HepG2 (cell line): ENCODE measurements around the gene CDK5RAP2. TPM values are rescaled to one million over a fixed set of nuclear protein-coding genes. Genes with fewer than 3 reads are reported as not detected.

ENCODE experiments used
- BORCS8-MEF2B ChIP-seq: sonication (generic); formaldehyde crosslinking; IDR thresholded peaks from 2 replicates; pipeline ENCODE4 v1.8.0; 2022; ENCODE audit warnings: mild to moderate bottlenecking, missing genetic modification reagents
- CCDC6 ChIP-seq: sonication (generic); formaldehyde crosslinking; IDR thresholded peaks from 2 replicates; pipeline ENCODE4 v1.8.1; 2022; ENCODE audit warnings: mild to moderate bottlenecking, missing genetic modification reagents, moderate library complexity
- CEBPG ChIP-seq: IDR thresholded peaks from 2 replicates; pipeline ENCODE4 v1.6.1; 2016
- GATAD1 ChIP-seq: IDR thresholded peaks from 2 replicates; pipeline ENCODE4 v1.6.1; 2016; ENCODE audit warnings: missing genetic modification reagents, missing compliant biosample characterization
- IKZF4 ChIP-seq: sonication (generic); formaldehyde crosslinking; IDR thresholded peaks from 2 replicates; pipeline ENCODE4 v1.5.1; 2020; ENCODE audit warnings: borderline replicate concordance, mild to moderate bottlenecking, low read depth, missing genetic modification reagents; ENCODE audit errors: not compliant biosample characterization
- NKX3-1 ChIP-seq: sonication (generic); formaldehyde crosslinking; IDR thresholded peaks from 2 replicates; pipeline ENCODE4 v1.5.0; 2020; ENCODE audit warnings: missing genetic modification reagents
- PHF21A ChIP-seq: sonication (generic); formaldehyde crosslinking; IDR thresholded peaks from 2 replicates; pipeline ENCODE4 v1.5.0; 2020; ENCODE audit warnings: mild to moderate bottlenecking, missing genetic modification reagents
- RBM39 ChIP-seq: fragments of 200-400 bp; formaldehyde crosslinking; IDR thresholded peaks from one replicate; pipeline ENCODE4 v1.6.1; 2018; ENCODE audit warnings: antibody characterized with exemption, mild to moderate bottlenecking, low read depth, low read length; ENCODE audit not compliant: poor library complexity, severe bottlenecking
- SOX5 ChIP-seq: IDR thresholded peaks from 2 replicates; pipeline ENCODE4 v1.6.1; 2016; ENCODE audit warnings: borderline replicate concordance
- U2AF1 ChIP-seq: fragments of 200-400 bp; formaldehyde crosslinking; optimal IDR thresholded peaks from 2 replicates; pipeline ENCODE3; 2017; ENCODE audit warnings: mild to moderate bottlenecking, low read depth, low read length
- ZNF282 ChIP-seq: fragments of 450-650 bp; IDR thresholded peaks from 2 replicates; pipeline ENCODE4 v1.6.1; 2018; ENCODE audit not compliant: partially characterized antibody
- ZNF703 ChIP-seq: sonication (generic); formaldehyde crosslinking; IDR thresholded peaks from 2 replicates; pipeline ENCODE4 v1.5.1; 2020; ENCODE audit warnings: missing genetic modification reagents, mild to moderate bottlenecking, moderate library complexity, borderline replicate concordance
- ZNF839 ChIP-seq: sonication (generic); formaldehyde crosslinking; IDR thresholded peaks from 2 replicates; pipeline ENCODE4 v1.4.0; 2020; ENCODE audit warnings: missing genetic modification reagents, mild to moderate bottlenecking, borderline replicate concordance
- polyA plus RNA-seq, 8 experiments: library from polyadenylated mRNA; depleted of rRNA in 3 of 8; stranded (reverse) in 7 of 8; unstranded in 1 of 8; fragments of >200 nt; fragmentation: Illumina TruSeq in 4 of 8; extraction: Trizol in 4 of 8; gene quantifications; 2 replicates each; pipeline versions ENCODE4 v1.2.1 to v1.2.3, GENCODE V29; 2011 to 2016; ENCODE audit warnings: low read depth in 4 of 8, missing spikeins in 1 of 8, mixed read lengths in 1 of 8; ENCODE audit not compliant: insufficient read depth in 1 of 8
- total RNA-seq, 5 experiments: library from RNA; depleted of rRNA; stranded (reverse); fragments of >200 nt; fragmentation: Illumina TruSeq; extraction: Trizol; gene quantifications; 2 replicates each; pipeline ENCODE4 v1.2.3, GENCODE V29; 2016; ENCODE audit warnings: low read depth in 1 of 5
- TF ChIP-seq, protein P1 (sequence below): sonication (generic); formaldehyde crosslinking; IDR thresholded peaks from 2 replicates; pipeline ENCODE4 v1.5.1; 2020; ENCODE audit warnings: mild to moderate bottlenecking, missing genetic modification reagents
- TF ChIP-seq, protein P2 (sequence below): sonication (generic); formaldehyde crosslinking; IDR thresholded peaks from 2 replicates; pipeline ENCODE4 v1.4.0; 2020; ENCODE audit warnings: missing genetic modification reagents, borderline replicate concordance
- TF ChIP-seq, protein P3 (sequence below): sonication (generic); formaldehyde crosslinking; IDR thresholded peaks from 2 replicates; pipeline ENCODE4 v1.4.0; 2020; ENCODE audit warnings: mild to moderate bottlenecking, missing genetic modification reagents
- TF ChIP-seq, protein P4 (sequence below): sonication (generic); formaldehyde crosslinking; IDR thresholded peaks from 2 replicates; pipeline ENCODE4 v1.5.0; 2020; ENCODE audit warnings: missing genetic modification reagents

CDK5RAP2 gene
- total and polyA plus RNA-seq, 2 of the 13 experiments (the other 11 are each of a cell fraction or from before 2014, with no cell fraction given) = 31.8 to 42.2 TPM

DNA sequence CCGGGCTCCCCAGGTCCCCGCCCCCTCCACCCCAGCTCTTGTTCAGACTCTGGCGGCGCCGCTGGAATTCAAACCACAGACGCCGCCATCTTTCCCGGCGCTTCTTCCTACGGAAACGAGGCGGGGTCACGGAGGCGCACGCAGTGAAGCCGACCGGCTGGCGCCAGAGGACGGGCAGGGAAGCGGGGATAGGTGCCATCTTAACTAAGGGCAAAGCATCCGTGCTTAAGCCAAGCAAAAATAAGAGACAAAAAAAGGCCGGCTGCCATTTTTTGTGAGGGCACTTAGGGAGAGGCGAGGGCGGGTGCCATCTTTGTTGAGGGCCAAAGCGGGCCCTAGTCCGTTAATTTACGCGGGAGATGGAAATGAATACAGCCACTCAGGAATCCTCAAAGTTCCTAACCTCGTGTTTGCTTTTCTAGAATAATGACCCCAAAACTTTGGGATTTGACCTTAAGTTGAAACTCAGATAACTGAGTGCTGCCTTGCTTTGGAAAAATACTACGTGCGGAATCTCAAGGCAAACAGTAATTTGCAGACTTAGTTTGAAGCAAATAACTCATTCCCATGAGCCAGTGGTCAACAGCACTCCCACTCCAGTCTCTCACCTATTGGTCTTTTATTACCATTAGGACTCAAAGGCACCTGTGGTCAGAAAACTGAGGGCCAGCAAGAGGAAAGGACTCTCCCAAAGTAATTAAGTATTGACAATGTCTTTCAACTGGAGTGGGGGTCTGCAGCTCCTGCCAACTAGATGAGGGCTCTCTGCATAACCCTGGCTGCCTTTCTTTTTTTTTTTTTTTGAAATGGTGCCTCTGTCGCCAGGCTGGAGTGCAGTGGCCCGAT is at the start of gene CDK5RAP2 (continued):
- TF ChIP-seq, protein P1, sequence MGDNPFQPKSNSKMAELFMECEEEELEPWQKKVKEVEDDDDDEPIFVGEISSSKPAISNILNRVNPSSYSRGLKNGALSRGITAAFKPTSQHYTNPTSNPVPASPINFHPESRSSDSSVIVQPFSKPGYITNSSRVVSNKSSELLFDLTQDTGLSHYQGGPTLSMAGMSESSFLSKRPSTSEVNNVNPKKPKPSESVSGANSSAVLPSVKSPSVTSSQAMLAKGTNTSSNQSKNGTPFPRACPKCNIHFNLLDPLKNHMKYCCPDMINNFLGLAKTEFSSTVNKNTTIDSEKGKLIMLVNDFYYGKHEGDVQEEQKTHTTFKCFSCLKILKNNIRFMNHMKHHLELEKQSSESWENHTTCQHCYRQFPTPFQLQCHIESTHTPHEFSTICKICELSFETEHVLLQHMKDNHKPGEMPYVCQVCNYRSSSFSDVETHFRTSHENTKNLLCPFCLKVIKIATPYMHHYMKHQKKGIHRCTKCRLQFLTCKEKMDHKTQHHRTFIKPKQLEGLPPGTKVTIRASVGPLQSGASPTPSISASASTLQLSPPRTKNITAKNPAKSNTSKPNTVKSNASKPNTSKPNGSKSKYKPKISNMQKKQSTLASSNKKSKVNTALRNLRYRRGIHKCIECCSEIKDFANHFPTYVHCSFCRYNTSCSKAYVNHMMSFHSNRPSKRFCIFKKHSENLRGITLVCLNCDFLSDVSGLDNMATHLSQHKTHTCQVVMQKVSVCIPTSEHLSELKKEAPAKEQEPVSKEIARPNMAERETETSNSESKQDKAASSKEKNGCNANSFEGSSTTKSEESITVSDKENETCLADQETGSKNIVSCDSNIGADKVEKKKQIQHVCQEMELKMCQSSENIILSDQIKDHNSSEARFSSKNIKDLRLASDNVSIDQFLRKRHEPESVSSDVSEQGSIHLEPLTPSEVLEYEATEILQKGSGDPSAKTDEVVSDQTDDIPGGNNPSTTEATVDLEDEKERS (CRISPR knock-in tag) = no peak
- TF ChIP-seq, protein P2, sequence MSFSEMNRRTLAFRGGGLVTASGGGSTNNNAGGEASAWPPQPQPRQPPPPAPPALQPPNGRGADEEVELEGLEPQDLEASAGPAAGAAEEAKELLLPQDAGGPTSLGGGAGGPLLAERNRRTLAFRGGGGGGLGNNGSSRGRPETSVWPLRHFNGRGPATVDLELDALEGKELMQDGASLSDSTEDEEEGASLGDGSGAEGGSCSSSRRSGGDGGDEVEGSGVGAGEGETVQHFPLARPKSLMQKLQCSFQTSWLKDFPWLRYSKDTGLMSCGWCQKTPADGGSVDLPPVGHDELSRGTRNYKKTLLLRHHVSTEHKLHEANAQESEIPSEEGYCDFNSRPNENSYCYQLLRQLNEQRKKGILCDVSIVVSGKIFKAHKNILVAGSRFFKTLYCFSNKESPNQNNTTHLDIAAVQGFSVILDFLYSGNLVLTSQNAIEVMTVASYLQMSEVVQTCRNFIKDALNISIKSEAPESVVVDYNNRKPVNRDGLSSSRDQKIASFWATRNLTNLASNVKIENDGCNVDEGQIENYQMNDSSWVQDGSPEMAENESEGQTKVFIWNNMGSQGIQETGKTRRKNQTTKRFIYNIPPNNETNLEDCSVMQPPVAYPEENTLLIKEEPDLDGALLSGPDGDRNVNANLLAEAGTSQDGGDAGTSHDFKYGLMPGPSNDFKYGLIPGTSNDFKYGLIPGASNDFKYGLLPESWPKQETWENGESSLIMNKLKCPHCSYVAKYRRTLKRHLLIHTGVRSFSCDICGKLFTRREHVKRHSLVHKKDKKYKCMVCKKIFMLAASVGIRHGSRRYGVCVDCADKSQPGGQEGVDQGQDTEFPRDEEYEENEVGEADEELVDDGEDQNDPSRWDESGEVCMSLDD = no peak
- peak; percentile 89 for TF ChIP-seq GATAD1
- TF ChIP-seq CEBPG (CRISPR knock-in tag) = peak; percentile 24
- TF ChIP-seq NKX3-1 = peak; percentile 40; the same call in 1 of the 2 replicates
- TF ChIP-seq ZNF839 (CRISPR knock-in tag) = no peak
- peak; percentile 74 for TF ChIP-seq U2AF1
- TF ChIP-seq RBM39 = no peak
- TF ChIP-seq BORCS8-MEF2B (CRISPR knock-in tag) = peak; percentile 34; the same call in 1 of the 2 replicates
- TF ChIP-seq, protein P3, sequence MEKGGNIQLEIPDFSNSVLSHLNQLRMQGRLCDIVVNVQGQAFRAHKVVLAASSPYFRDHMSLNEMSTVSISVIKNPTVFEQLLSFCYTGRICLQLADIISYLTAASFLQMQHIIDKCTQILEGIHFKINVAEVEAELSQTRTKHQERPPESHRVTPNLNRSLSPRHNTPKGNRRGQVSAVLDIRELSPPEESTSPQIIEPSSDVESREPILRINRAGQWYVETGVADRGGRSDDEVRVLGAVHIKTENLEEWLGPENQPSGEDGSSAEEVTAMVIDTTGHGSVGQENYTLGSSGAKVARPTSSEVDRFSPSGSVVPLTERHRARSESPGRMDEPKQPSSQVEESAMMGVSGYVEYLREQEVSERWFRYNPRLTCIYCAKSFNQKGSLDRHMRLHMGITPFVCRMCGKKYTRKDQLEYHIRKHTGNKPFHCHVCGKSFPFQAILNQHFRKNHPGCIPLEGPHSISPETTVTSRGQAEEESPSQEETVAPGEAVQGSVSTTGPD = no peak
- peak; percentile 36; the same call in 1 of the 2 replicates for TF ChIP-seq SOX5
- TF ChIP-seq PHF21A (CRISPR knock-in tag) = no peak
- TF ChIP-seq, protein P4, sequence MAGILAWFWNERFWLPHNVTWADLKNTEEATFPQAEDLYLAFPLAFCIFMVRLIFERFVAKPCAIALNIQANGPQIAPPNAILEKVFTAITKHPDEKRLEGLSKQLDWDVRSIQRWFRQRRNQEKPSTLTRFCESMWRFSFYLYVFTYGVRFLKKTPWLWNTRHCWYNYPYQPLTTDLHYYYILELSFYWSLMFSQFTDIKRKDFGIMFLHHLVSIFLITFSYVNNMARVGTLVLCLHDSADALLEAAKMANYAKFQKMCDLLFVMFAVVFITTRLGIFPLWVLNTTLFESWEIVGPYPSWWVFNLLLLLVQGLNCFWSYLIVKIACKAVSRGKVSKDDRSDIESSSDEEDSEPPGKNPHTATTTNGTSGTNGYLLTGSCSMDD (CRISPR knock-in tag) = no peak
- peak; percentile 19; the same call in 1 of the 2 replicates for TF ChIP-seq CCDC6 (CRISPR knock-in tag)
- TF ChIP-seq IKZF4 (CRISPR knock-in tag) = no peak
- TF ChIP-seq ZNF282 = no peak
- no peak for TF ChIP-seq ZNF703 (CRISPR knock-in tag)
